Stromal cell of bone marrow (primary cell): ENCODE results near the gene KDM1A.
A peak's percentile ranks its signal among the peaks of the same experiment; 100 is the strongest.

Source experiments
- DNase-seq: peaks from one replicate; pipeline ENCODE4 v3.0.0-alpha.2; 2012; ENCODE audit warnings: low read depth

KDM1A gene

GRCh38 chr1:23069675-23070074 lies 50.4 kb downstream of the KDM1A start:
- no peak for DNase-seq

- no peak for DNase-seq
Observed at GRCh38 chr1:23074012-23074411, 54.7 kb downstream of the KDM1A start.

GRCh38 chr1:23079025-23079424 lies 59.8 kb downstream of the KDM1A start:
- DNase-seq, result no peak

GRCh38 chr1:23080885-23081284 lies 61.6 kb downstream of the KDM1A start:
- no peak for DNase-seq

GRCh38 chr1:23081376-23081775 lies 62.1 kb downstream of the KDM1A start:
- DNase-seq, result no peak

- no peak for DNase-seq
Observed at GRCh38 chr1:23083714-23084480, 64.6 kb downstream of the KDM1A start.

- no peak for DNase-seq
Observed at GRCh38 chr1:23084880-23085279, 65.6 kb downstream of the KDM1A start.

GRCh38 chr1:23085696-23086095 lies 66.4 kb downstream of the KDM1A start:
- DNase-seq, result no peak

- no peak for DNase-seq
Observed at GRCh38 chr1:23088027-23088426, 68.8 kb downstream of the KDM1A start.

GRCh38 chr1:23090056-23090455 lies 70.8 kb downstream of the KDM1A start:
- DNase-seq, result no peak

GRCh38 chr1:23091545-23091944 lies 72.3 kb downstream of the KDM1A start:
- no peak for DNase-seq

- DNase-seq, result no peak
Observed at GRCh38 chr1:23092447-23092846, 73.2 kb downstream of the KDM1A start.

GRCh38 chr1:23097316-23097715 lies 78.0 kb downstream of the KDM1A start:
- no peak for DNase-seq

- DNase-seq, result peak; percentile 67
Observed at GRCh38 chr1:23098463-23099170, 79.3 kb downstream of the KDM1A start.

GRCh38 chr1:23099171-23099536 lies 79.9 kb downstream of the KDM1A start:
- no peak for DNase-seq

GRCh38 chr1:23100074-23100748 lies 80.9 kb downstream of the KDM1A start:
- peak; percentile 72 for DNase-seq

GRCh38 chr1:23101101-23101827 lies 82.0 kb downstream of the KDM1A start:
- no peak for DNase-seq

- no peak for DNase-seq
Observed at GRCh38 chr1:23101887-23102286, 82.6 kb downstream of the KDM1A start.

- no peak for DNase-seq
Observed at GRCh38 chr1:23102289-23102688, 83.0 kb downstream of the KDM1A start.

- no peak for DNase-seq
Observed at GRCh38 chr1:23103001-23103889, 84.0 kb downstream of the KDM1A start.

- no peak for DNase-seq
Observed at GRCh38 chr1:23108918-23109533, 89.8 kb downstream of the KDM1A start.
